ENCODE results near the gene UQCRQ.

Gene UQCRQ

GRCh38 chr5:132867046-132867451, 607 bp downstream of the UQCRQ start:
- DNase-seq (ENCODE audit: extremely low read depth in 1 of 2, low read depth in 1 of 2): no peak

DNA sequence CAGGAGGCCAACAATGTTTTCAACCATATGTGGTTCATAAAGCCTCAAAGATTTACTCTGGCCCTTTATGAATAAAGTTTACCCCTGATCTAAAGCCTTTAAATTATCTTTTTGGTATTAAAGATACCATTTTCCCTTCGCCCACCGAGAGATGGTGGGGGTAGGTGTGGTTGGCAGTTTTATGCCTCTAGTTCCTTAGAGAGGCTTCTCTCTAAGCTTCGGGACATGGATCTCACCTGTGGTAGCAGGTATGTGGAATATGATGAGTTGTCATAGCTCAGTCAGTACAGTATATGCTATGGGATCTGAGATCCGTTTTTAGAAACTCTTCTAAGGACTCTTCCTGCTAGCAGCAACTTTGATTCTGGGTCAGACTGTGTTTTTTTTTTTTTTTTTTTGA, 2.3 kb downstream of the UQCRQ start:
- DNase-seq (ENCODE audit: extremely low read depth in 1 of 2, low read depth in 1 of 2): no peak

DNA sequence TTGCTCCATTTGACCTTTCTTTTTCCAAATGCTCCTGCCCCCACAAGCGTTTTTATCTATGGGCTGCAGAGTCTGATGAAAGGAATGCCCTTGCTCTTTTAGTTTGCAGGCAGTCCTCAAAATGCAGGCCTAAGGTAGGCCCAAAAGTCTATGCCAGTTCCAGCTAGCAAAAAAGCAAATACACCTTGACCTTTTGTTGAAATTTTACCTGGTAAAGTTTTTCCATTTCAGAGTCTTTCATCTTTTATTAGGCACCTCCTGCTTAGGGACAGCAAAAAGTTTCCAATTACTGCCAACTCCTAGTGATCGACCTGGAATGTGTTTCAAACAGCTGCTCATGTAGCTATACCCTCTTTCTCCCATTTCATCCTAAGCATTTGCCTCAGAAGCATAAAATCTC, 4.4 kb downstream of the UQCRQ start:
- DNase-seq (ENCODE audit: extremely low read depth in 1 of 2, low read depth in 1 of 2): no peak

DNA sequence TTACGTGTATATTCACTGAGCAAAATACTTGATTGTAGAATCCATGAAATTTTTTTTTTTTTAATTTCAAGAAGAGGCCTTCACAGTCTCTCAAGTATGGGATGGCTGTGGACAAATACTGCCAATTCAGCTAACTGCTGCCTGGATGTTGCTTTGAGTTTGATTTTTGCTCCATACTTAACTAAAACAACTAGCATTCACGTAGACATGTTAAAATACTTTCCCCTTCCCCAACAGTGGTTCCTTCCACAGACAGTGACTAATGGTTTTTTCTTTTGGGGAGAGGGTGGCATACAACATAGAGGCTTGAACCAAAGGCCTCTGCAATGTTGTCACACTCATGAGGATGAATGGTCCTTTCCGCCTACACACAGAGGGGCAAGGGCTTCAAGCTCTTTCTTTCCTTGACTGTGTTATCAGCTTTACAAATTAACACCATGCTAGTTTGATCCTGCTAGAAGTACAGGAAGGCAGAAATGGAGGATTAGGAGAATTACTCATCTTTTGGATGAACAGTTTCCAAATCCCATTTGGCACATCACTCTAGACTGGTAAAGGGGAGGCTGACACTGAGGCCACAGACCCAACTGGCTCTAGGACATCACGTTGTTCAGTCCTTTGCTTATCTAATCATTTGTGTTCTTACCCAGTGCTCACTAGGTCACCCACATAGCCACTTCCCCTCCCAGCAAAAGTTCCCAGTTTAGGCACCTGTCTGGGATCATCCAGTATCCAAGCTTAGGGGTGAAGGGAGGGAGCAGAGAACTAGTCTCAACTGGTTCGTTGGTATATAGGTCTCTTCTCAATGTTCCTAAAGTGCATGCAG, 5.2 kb downstream of the UQCRQ start:
- DNase-seq (ENCODE audit: extremely low read depth in 1 of 2, low read depth in 1 of 2): no peak

DNA sequence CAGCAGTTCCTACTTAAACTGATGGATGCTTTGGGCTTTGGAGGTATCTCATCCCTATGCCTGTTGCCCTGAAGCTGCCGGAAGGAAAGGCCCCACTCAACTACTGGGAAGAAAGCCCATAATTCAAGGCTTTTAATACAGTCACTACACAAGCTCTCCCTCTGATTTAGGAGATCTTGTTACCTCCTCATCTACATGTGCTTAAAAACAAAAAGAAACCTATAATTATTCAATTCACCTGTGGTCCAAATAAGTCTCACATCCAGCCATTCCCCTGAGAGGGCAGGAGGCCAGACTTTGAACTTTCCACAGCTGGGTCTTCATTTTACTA, 6.3 kb downstream of the UQCRQ start:
- no peak for DNase-seq (ENCODE audit: extremely low read depth in 1 of 2, low read depth in 1 of 2)

- no peak for DNase-seq (ENCODE audit: extremely low read depth in 1 of 2, low read depth in 1 of 2)
Measured at GRCh38 chr5:132873119-132873929, 6.9 kb downstream of the UQCRQ start, which contains the start of gene LEAP2. TSS of gene LEAP2 (plus strand) at chr5:132873668. CDS start at chr5:132873695, 27 bp downstream.

DNA sequence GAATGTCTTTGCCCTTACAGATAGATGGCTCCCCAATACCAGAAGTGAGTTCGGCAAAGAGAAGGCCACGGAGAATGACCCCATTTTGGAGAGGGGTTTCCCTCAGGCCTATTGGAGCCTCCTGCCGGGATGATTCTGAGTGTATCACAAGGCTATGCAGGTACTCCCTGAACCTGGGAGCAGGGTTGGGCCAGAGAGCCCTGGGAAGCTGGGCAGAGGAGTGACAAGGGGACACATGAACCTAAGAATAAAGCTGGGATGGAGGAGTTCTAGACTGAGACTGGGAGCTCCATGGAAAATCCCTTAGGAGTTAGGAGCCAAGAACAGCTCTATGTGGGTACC, 7.5 kb downstream of the UQCRQ start:
- no peak for DNase-seq (ENCODE audit: extremely low read depth in 1 of 2, low read depth in 1 of 2)

GRCh38 chr5:132876020-132876759, 9.7 kb downstream of the UQCRQ start:
- DNase-seq (ENCODE audit: extremely low read depth in 1 of 2, low read depth in 1 of 2): no peak

DNA sequence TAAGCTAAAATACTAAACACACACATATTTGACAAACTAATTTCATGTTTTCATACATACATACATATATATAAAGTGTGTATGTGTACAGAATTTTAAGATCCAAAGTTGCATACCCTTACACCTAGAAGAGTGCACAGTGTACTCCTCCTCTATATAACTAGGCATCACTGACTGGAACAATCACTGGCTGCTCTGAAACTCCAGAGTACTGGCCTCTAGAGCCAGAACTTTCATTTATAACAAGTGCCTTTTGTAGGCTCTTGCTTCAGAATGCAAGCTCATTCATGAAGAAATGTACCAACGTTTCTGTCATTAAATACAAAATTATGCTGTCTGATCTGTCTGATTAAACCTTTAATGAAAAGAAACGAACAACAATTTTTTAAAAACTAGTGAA, 11.0 kb downstream of the UQCRQ start:
- DNase-seq (ENCODE audit: extremely low read depth in 1 of 2, low read depth in 1 of 2): no peak

- DNase-seq (ENCODE audit: extremely low read depth in 1 of 2, low read depth in 1 of 2): no peak
Measured at GRCh38 chr5:132877938-132878337, 11.5 kb downstream of the UQCRQ start.

GRCh38 chr5:132883261-132883834, 16.9 kb downstream of the UQCRQ start:
- no peak for DNase-seq (ENCODE audit: extremely low read depth in 1 of 2, low read depth in 1 of 2)

- no peak for DNase-seq (ENCODE audit: extremely low read depth in 1 of 2, low read depth in 1 of 2)
Measured at GRCh38 chr5:132884548-132884947, 18.1 kb downstream of the UQCRQ start.

GRCh38 chr5:132886064-132886823, 19.8 kb downstream of the UQCRQ start:
- no peak for DNase-seq (ENCODE audit: extremely low read depth in 1 of 2, low read depth in 1 of 2)

- DNase-seq (ENCODE audit: extremely low read depth in 1 of 2, low read depth in 1 of 2): no peak
Measured at GRCh38 chr5:132887283-132887682, 20.8 kb downstream of the UQCRQ start.

- no peak for DNase-seq (ENCODE audit: extremely low read depth in 1 of 2, low read depth in 1 of 2)
Measured at GRCh38 chr5:132889501-132889900, 23.1 kb downstream of the UQCRQ start.

DNA sequence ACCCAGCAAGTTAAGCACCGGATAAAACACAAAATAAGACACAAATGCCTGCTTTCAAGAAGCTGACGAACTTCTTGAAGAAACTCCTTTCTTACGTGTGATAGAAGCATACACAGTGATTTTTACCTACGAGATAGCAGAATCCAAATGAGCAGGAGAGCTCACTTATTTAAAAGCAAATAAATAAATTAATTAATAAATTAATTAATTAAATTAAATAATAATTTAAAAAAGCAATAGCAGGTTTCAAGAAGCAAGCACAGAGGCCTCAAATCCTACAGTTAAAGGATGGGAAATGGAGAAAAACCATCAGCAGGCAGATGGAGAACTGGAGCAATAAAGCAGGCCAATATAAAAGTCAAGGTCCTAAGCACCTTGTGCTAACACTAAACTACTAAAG, 24.4 kb downstream of the UQCRQ start:
- no peak for DNase-seq (ENCODE audit: extremely low read depth in 1 of 2, low read depth in 1 of 2)

- DNase-seq (ENCODE audit: extremely low read depth in 1 of 2, low read depth in 1 of 2): no peak
Measured at GRCh38 chr5:132895719-132896305, 29.4 kb downstream of the UQCRQ start.

DNA sequence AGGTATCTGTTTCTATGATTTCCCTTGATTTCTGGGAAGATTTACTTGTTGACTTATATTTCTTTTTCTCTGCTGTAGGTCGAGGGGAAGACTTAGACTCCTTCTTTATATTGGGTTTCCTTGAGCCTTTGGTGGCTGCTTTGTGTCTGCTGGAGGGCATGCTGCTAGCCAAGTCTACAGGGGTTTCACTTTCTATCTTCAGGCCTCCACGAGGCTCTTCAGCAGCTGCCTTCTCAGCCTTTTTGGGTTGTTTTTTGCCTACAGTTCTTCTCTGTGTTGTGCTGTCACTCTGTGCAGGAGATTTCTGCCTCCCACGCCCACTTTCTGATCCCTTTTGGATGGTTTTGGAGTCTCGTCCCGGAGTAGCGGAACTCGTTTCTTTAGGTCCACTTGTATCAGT, 30.2 kb downstream of the UQCRQ start:
- no peak for DNase-seq (ENCODE audit: extremely low read depth in 1 of 2, low read depth in 1 of 2)

GRCh38 chr5:132898094-132898493, 31.7 kb downstream of the UQCRQ start:
- no peak for DNase-seq (ENCODE audit: extremely low read depth in 1 of 2, low read depth in 1 of 2)

- no peak for DNase-seq (ENCODE audit: extremely low read depth in 1 of 2, low read depth in 1 of 2)
Measured at GRCh38 chr5:132901036-132901435, 34.6 kb downstream of the UQCRQ start.
